ENCODE data around the gene FAM118A.
A peak's percentile ranks its signal among the peaks of the same experiment; 100 is the strongest.

The FAM118A gene

GRCh38 chr22:45331486-45331885 lies 21.8 kb downstream of the FAM118A start:
- DNase-seq (ENCODE audit: low read depth), result no peak
- TF ChIP-seq CTCF (IDR thresholded peaks at IDR 0.05; ENCODE audit: control insufficient read depth, insufficient read depth, low read depth, low read length, missing control alignments), result no peak
- H3K4me3 ChIP-seq (ENCODE audit: control insufficient read depth, low read depth, low read length), result no peak overlapping the region

GRCh38 chr22:45332001-45332400 lies 22.3 kb downstream of the FAM118A start:
- H3K4me3 ChIP-seq (ENCODE audit: control insufficient read depth, low read depth, low read length), result no peak overlapping the region
- no peak for DNase-seq (ENCODE audit: low read depth)
- no peak for TF ChIP-seq CTCF (IDR thresholded peaks at IDR 0.05; ENCODE audit: control insufficient read depth, insufficient read depth, low read depth, low read length, missing control alignments)

- no peak for TF ChIP-seq CTCF (IDR thresholded peaks at IDR 0.05; ENCODE audit: control insufficient read depth, insufficient read depth, low read depth, low read length, missing control alignments)
- DNase-seq (ENCODE audit: low read depth), result peak; percentile 8
- H3K4me3 ChIP-seq (ENCODE audit: control insufficient read depth, low read depth, low read length), result no peak overlapping the region
Measured at GRCh38 chr22:45334068-45334467, 24.3 kb downstream of the FAM118A start.

- no peak for TF ChIP-seq CTCF (IDR thresholded peaks at IDR 0.05; ENCODE audit: control insufficient read depth, insufficient read depth, low read depth, low read length, missing control alignments)
Measured at GRCh38 chr22:45334528-45334927, 24.8 kb downstream of the FAM118A start.

GRCh38 chr22:45335021-45335818 lies 25.5 kb downstream of the FAM118A start:
- TF ChIP-seq CTCF (IDR thresholded peaks at IDR 0.05; ENCODE audit: control insufficient read depth, insufficient read depth, low read depth, low read length, missing control alignments), result no peak
- no peak overlapping the region for H3K4me3 ChIP-seq (ENCODE audit: control insufficient read depth, low read depth, low read length)
- no peak for DNase-seq (ENCODE audit: low read depth)

More at GRCh38 chr22:45334528-45334927, 24.8 kb downstream of the FAM118A start:
- DNase-seq (ENCODE audit: low read depth), result no peak
- H3K4me3 ChIP-seq (ENCODE audit: control insufficient read depth, low read depth, low read length), result no peak overlapping the region

GRCh38 chr22:45335854-45336522 lies 26.3 kb downstream of the FAM118A start:
- TF ChIP-seq CTCF (IDR thresholded peaks at IDR 0.05; ENCODE audit: control insufficient read depth, insufficient read depth, low read depth, low read length, missing control alignments), result no peak
- no peak for DNase-seq (ENCODE audit: low read depth)
- H3K4me3 ChIP-seq (ENCODE audit: control insufficient read depth, low read depth, low read length), result no peak overlapping the region
